ENCODE measurements around the gene PLG.
"Not testable (repeated sequence)": the region's sequence is repeated elsewhere in the genome, so short reads cannot be mapped to it uniquely, and the experiment has no call there.

DNA sequence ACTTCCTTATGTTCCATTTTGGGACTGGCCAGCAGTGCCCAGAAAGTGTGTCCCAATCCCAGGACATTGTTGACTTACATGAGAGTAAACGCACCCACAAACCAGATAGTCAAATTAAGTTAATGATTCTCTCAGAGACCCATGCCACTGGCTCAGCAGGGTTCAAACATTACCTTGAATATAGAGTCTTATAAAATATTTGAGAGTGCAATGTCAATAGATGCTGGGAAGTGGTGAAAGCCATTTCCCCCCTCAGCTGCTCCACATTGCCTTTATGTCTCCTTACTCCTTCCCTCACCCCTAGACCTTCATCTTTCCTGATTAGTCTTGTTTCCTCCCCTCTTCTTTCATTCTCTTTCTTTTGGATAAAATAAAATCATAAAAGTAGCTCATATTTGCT is 37.8 kb upstream of the PLG start, which contains the start of gene LPA:
- not testable (repeated sequence) for TF ChIP-seq EZH2 (IDR thresholded peaks at IDR 0.05; ENCODE audit: insufficient read depth, poor library complexity, severe bottlenecking); EZH2phosphoT487 (IDR thresholded peaks at IDR 0.05; ENCODE audit: insufficient read depth, low read depth)

Data from GM23248 (cell line).